NB4 (cell line): ENCODE measurements around the gene LCN15.

ENCODE experiments used
- MAX ChIP-seq: IDR thresholded peaks from 2 replicates; pipeline ENCODE4 v1.6.1; 2011; ENCODE audit warnings: low read depth, low read length
- MYC ChIP-seq: IDR thresholded peaks from 2 replicates; pipeline ENCODE4 v1.6.1; 2011; ENCODE audit warnings: low read depth, low read length
- POLR2A ChIP-seq: IDR thresholded peaks from 2 replicates; pipeline ENCODE4 v1.6.1; 2011; ENCODE audit warnings: mild to moderate bottlenecking; ENCODE audit not compliant: insufficient read length; ENCODE audit errors: extremely low read depth
- TF ChIP-seq, protein P1 (sequence below): IDR thresholded peaks from one replicate; pipeline ENCODE4 v1.5.1; 2012; ENCODE audit warnings: low read depth, low read length

DNA sequence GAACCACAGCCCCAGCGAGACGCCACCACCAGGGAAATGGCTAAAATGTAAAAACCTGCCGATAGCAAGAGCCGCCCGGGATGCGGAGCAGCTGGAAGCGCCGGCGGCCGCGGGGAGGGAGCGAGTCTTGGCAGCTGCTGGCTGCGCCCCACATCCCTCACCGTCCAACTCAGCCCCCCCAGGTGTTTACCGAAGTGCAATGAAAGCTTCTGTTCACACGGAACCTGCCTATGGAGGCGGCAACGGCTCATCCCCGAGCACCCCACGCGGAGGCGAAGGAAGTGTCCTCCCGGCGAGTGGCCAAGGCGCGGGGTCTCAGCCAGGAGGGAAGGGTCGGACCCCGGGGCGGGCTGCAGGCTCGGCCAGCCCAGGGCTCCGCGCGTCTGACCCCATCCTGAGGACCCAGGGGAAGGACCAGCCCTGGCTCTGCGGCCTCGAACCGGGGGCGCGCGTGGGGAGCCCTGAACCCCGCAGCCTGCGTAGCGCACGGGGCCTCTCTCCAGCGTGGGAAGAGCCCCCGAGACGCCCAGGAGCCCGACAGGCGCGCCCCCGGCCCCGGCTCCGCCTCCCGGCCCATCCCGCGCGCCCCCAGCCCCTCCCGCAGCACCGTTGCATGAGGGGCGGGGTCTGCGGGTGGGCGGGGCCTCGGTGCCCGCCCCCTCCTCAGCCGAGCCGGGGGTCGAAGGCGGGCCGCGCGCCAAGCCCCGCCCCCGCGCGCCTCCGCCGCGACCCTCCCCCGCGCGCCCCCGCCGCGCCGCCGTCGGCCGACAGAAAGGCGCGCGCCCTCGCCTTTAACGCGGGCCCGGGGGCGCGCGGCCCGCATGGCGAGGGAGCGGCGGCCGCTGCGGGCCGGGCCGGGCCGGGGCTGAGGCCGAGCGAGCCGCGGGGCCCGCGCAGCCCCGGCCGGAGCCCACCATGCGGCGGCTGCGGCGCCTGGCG is 52.3 kb downstream of the LCN15 start, which contains the start of gene DIPK1B:
- TF ChIP-seq, protein P1, sequence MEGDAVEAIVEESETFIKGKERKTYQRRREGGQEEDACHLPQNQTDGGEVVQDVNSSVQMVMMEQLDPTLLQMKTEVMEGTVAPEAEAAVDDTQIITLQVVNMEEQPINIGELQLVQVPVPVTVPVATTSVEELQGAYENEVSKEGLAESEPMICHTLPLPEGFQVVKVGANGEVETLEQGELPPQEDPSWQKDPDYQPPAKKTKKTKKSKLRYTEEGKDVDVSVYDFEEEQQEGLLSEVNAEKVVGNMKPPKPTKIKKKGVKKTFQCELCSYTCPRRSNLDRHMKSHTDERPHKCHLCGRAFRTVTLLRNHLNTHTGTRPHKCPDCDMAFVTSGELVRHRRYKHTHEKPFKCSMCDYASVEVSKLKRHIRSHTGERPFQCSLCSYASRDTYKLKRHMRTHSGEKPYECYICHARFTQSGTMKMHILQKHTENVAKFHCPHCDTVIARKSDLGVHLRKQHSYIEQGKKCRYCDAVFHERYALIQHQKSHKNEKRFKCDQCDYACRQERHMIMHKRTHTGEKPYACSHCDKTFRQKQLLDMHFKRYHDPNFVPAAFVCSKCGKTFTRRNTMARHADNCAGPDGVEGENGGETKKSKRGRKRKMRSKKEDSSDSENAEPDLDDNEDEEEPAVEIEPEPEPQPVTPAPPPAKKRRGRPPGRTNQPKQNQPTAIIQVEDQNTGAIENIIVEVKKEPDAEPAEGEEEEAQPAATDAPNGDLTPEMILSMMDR: no peak
- TF ChIP-seq POLR2A: no peak
- no peak for TF ChIP-seq MYC
- no peak for TF ChIP-seq MAX
